DOHH2 (cell line): ENCODE data around the gene PLCD1.

Source experiments
- H3F3A ChIP-seq: fragments of 200-600 bp; sonication (generic), shearing (Covaris generic); 2 replicates; pipeline ENCODE4 v1.6.0; 2016; ENCODE audit warnings: antibody characterized with exemption, mild to moderate bottlenecking; ENCODE audit not compliant: control insufficient read depth, insufficient read depth
- H3K27ac ChIP-seq: fragments of 200-600 bp; sonication (generic); 2 replicates; pipeline ENCODE4 v1.5.1; 2014; ENCODE audit warnings: low read depth, mild to moderate bottlenecking, low read length, moderate library complexity
- H3K27me3 ChIP-seq: fragments of 200-600 bp; sonication (generic); 2 replicates; pipeline ENCODE4 v1.6.1; 2014; ENCODE audit warnings: mild to moderate bottlenecking, low read length, mixed read lengths; ENCODE audit not compliant: control insufficient read depth
- H3K36me3 ChIP-seq: fragments of 200-600 bp; sonication (generic); 2 replicates; pipeline ENCODE4 v1.6.1; 2014; ENCODE audit warnings: mild to moderate bottlenecking, low read length, moderate library complexity, mixed read lengths; ENCODE audit not compliant: control insufficient read depth
- H3K4me1 ChIP-seq: fragments of 200-600 bp; sonication (generic); 2 replicates; pipeline ENCODE4 v1.6.1; 2014; ENCODE audit warnings: mild to moderate bottlenecking, low read length, mixed read lengths; ENCODE audit not compliant: control insufficient read depth
- H3K4me2 ChIP-seq: fragments of 200-600 bp; sonication (generic); 2 replicates; pipeline ENCODE4 v1.6.0; 2014; ENCODE audit warnings: mild to moderate bottlenecking, low read length, moderate library complexity
- H3K4me3 ChIP-seq: fragments of 200-600 bp; sonication (generic); 2 replicates; pipeline ENCODE4 v1.5.1; 2014; ENCODE audit warnings: mild to moderate bottlenecking, low read length, mixed read lengths
- H3K79me2 ChIP-seq: fragments of 200-600 bp; sonication (generic); 2 replicates; pipeline ENCODE4 v1.6.1; 2014; ENCODE audit warnings: mild to moderate bottlenecking, low read length, mixed read lengths; ENCODE audit not compliant: control insufficient read depth
- H3K9me2 ChIP-seq: fragments of 200-600 bp; sonication (generic); replicated peaks from 2 replicates; pipeline ENCODE4 v1.6.1; 2014; ENCODE audit warnings: mild to moderate bottlenecking, low read length, mixed read lengths; ENCODE audit not compliant: control insufficient read depth
- H3K9me3 ChIP-seq: fragments of 200-600 bp; sonication (generic); 2 replicates; pipeline ENCODE4 v1.6.1; 2014; ENCODE audit warnings: antibody characterized with exemption, low read length, mixed read lengths; ENCODE audit not compliant: control insufficient read depth, insufficient read depth
- H4K20me1 ChIP-seq: fragments of 200-600 bp; sonication (generic); 2 replicates; pipeline ENCODE4 v1.6.0; 2014; ENCODE audit warnings: low read depth, mild to moderate bottlenecking, antibody characterized with exemption, low read length, moderate library complexity; ENCODE audit not compliant: control insufficient read depth, insufficient read depth
- CTCF ChIP-seq: fragments of 200-600 bp; sonication (generic); IDR thresholded peaks from one replicate; pipeline ENCODE4 v1.5.1; 2014; ENCODE audit warnings: antibody characterized with exemption, mild to moderate bottlenecking, low read depth, low read length; ENCODE audit not compliant: poor library complexity, severe bottlenecking
- EZH2phosphoT487 ChIP-seq: fragments of 200-600 bp; sonication (generic); IDR thresholded peaks from 2 replicates; pipeline ENCODE4 v1.6.1; 2017; ENCODE audit warnings: borderline replicate concordance, mild to moderate bottlenecking, antibody characterized with exemption, low read length, moderate library complexity, mixed read lengths

The PLCD1 gene

GRCh38 chr3:37995652-37996641 lies 33.5 kb downstream of the PLCD1 start:
- Histone ChIP-seq H3K79me2 (peaks cover 11% of the 10 kb centered on the region), H3K27me3 (no peaks in the 10 kb centered on the region), H3K4me3 (peak overlapping the region; percentile 86; the same call in 1 of the 2 replicates), H3K4me1 (peaks cover 33% of the 10 kb centered on the region), H4K20me1 (no peaks in the 10 kb centered on the region), H3K4me2 (peak overlapping the region; percentile 82; the same call in 1 of the 2 replicates), H3K27ac (no peak overlapping the region), H3K9me2 (no peaks in the 10 kb centered on the region), H3F3A (no peaks in the 10 kb centered on the region; the same call in 1 of the 2 replicates), H3K36me3 (peaks cover 34% of the 10 kb centered on the region), H3K9me3 (no peaks in the 10 kb centered on the region)
- no peak for TF ChIP-seq CTCF
- no peak for TF ChIP-seq EZH2phosphoT487

GRCh38 chr3:37994639-37994972 lies 34.8 kb downstream of the PLCD1 start:
- no peaks in the 10 kb centered on the region for H3K9me2 ChIP-seq
- H3K4me3 ChIP-seq: peak overlapping the region; percentile 86
- no peaks in the 10 kb centered on the region for H4K20me1 ChIP-seq
- peaks cover 11% of the 10 kb centered on the region for H3K79me2 ChIP-seq
- H3K27me3 ChIP-seq: no peaks in the 10 kb centered on the region
- no peaks in the 10 kb centered on the region; the same call in 1 of the 2 replicates for H3F3A ChIP-seq
- H3K36me3 ChIP-seq: peaks cover 30% of the 10 kb centered on the region
- H3K4me1 ChIP-seq: peaks cover 33% of the 10 kb centered on the region
- no peaks in the 10 kb centered on the region for H3K9me3 ChIP-seq
- TF ChIP-seq EZH2phosphoT487 (no peak), CTCF (no peak)
- H3K4me2 ChIP-seq: peak overlapping the region; percentile 82
- peak overlapping the region; percentile 44; the same call in 1 of the 2 replicates for H3K27ac ChIP-seq

GRCh38 chr3:37993820-37994638 lies 35.4 kb downstream of the PLCD1 start:
- Histone ChIP-seq H3K9me3 (no peaks in the 10 kb centered on the region), H3K27me3 (no peaks in the 10 kb centered on the region), H3K79me2 (peaks cover 11% of the 10 kb centered on the region), H3K27ac (peak overlapping the region; percentile 44; the same call in 1 of the 2 replicates), H3K4me1 (peaks cover 30% of the 10 kb centered on the region), H3K9me2 (no peaks in the 10 kb centered on the region), H4K20me1 (no peaks in the 10 kb centered on the region), H3K4me3 (peak overlapping the region; percentile 86), H3K4me2 (peak overlapping the region; percentile 82), H3K36me3 (peaks cover 26% of the 10 kb centered on the region), H3F3A (no peaks in the 10 kb centered on the region; the same call in 1 of the 2 replicates)
- no peak for TF ChIP-seq EZH2phosphoT487
- no peak for TF ChIP-seq CTCF
